GM12864 (cell line): ENCODE measurements around the gene NINJ1.

ENCODE experiments used
- DNase-seq: peaks from one replicate; pipeline ENCODE4 v3.0.0-alpha.2; 2011; ENCODE audit warnings: low read depth
- H3K4me3 ChIP-seq: 2 replicates; pipeline ENCODE4 v1.5.1; 2011; ENCODE audit warnings: mild to moderate bottlenecking, low read depth, low read length, control low read depth
- CTCF ChIP-seq: IDR thresholded peaks from 2 replicates; pipeline ENCODE4 v1.5.1; 2011; ENCODE audit warnings: low read depth, mild to moderate bottlenecking, moderate library complexity, low read length, control low read depth, inconsistent platforms; ENCODE audit errors: missing control alignments

NINJ1 gene

GRCh38 chr9:93177676-93178075 lies 43.6 kb upstream of the NINJ1 start:
- H3K4me3 ChIP-seq = no peak overlapping the region
- DNase-seq = no peak
- no peak for TF ChIP-seq CTCF

- no peak for TF ChIP-seq CTCF
- H3K4me3 ChIP-seq = no peak overlapping the region
- DNase-seq = no peak
Measured at GRCh38 chr9:93174976-93175375, 40.9 kb upstream of the NINJ1 start.

- DNase-seq = no peak
- no peak overlapping the region for H3K4me3 ChIP-seq
- no peak for TF ChIP-seq CTCF
Measured at GRCh38 chr9:93173365-93174051, 39.5 kb upstream of the NINJ1 start.

- TF ChIP-seq CTCF = no peak
- DNase-seq = no peak
- H3K4me3 ChIP-seq = no peak overlapping the region
Measured at GRCh38 chr9:93172666-93173364, 38.8 kb upstream of the NINJ1 start.

GRCh38 chr9:93171261-93171990 lies 37.4 kb upstream of the NINJ1 start:
- no peak overlapping the region for H3K4me3 ChIP-seq
- no peak for DNase-seq
- no peak for TF ChIP-seq CTCF

GRCh38 chr9:93170571-93170970 lies 36.5 kb upstream of the NINJ1 start:
- H3K4me3 ChIP-seq = no peak overlapping the region
- DNase-seq = no peak
- no peak for TF ChIP-seq CTCF

- no peak overlapping the region for H3K4me3 ChIP-seq
- no peak for TF ChIP-seq CTCF
- no peak for DNase-seq
Measured at GRCh38 chr9:93169444-93169843, 35.4 kb upstream of the NINJ1 start.
